ENCODE measurements around the gene ALMS1. TPM values are rescaled to one million over a fixed set of nuclear protein-coding genes. Genes with fewer than 3 reads are reported as not detected.
"Not testable (repeated sequence)": the region's sequence is repeated elsewhere in the genome, so short reads cannot be mapped to it uniquely, and the experiment has no call there.

Gene ALMS1
- total RNA-seq, 1 donor from 2014 or later: 37.3 TPM

DNA sequence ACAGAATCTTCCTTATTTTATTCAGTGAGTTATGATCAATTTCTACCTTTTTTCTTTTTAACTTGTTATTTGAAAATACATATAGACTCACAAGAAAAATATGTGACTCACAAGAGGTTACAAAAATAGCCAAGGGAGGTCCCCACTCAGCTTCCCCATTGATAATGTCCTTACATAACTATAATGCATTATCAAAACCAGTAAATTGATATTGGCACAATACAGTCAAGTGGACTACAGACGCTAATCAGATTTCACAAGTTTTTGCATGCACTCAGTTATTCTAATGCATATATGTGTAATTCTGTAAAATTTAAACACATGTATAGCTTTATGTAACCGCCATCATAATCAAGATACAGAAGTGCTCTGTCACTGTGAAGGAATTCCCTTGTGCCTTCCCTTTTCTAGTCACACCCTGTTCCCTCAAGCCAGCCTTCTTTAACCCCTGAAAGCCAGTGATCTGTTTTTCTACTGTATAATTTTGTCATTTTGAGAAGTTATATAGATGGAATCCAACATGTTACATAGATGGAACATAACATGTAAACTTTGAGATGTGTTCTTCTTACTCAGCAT lies 118.4 kb downstream of the ALMS1 start:
- no peak for DNase-seq

DNA sequence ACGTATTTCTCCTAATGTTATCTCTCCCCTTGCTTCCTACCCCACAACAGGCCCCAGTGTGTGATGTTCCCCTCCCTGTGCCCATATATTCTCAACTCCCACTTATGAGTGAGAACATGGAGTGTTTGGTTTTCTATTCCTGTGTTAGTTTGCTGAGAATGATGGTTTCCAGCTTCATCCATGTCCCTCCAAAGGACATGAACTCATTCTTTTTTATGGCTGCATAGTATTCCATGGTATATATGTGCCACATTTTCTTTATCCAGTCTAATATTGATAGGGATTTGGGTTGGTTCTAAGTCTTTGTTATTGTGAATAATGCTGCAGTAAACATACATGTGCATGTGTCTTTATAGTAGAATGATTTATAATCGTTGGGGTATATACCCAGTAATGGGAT lies 119.2 kb downstream of the ALMS1 start:
- DNase-seq: not testable (repeated sequence)

DNA sequence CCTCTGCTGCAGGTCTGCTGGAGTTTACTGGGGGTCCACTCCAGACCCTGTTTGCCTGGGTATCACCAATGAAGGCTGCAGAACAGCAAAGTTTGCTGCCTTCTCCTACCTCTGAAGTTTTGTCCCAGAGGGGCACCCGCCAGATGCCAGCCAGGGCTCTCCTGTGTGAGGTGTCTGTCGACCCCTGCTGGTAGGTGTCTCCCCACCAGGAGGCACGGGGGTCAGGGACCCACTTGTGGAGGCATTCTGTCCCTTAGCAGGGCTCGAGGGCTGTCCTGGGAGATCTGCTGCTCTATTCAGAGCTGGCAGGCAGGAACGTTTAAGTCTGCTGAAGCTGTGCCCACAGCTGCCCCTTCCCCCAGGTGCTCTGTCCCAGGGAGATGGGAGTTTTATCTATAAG lies 124.8 kb downstream of the ALMS1 start:
- not testable (repeated sequence) for DNase-seq

DNA sequence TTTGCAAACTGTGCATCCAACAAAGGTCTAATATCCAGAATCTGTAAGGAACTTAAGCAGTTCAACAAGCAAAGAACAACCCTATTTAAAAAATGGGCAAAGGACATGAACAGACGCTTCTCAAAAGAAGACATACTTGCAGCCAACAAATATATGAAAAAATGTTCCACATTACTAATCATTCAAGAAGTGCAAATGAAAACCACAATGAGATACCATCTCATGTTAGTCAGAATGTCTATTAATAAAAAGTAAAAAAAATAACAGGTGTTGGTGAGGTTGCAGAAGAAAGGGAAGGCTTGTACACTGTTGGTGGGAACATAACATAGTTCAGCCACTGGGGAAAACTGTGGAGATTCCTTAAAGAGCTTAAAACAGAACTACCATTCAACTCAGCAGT lies 130.4 kb downstream of the ALMS1 start:
- DNase-seq: no peak

DNA sequence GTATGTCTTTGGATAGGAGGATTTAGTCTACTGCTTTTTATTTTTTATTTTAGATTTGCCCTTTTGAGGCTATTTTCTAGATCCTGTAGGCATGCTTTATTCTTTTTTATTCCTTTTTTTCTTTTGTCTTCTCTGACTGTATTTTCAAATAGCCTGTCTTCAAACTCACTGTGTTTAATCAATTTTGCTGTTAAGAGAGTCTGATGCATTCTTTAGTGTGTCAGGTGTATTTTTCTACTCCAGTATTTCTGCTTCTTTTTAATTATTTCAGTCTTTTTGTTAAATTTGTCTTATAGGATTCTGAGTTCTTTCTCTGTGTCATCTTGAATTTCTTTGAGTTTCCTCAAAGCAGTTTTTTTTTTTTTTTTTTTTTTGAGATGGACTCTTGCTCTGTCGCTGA lies 143.1 kb downstream of the ALMS1 start:
- no peak for DNase-seq

DNA sequence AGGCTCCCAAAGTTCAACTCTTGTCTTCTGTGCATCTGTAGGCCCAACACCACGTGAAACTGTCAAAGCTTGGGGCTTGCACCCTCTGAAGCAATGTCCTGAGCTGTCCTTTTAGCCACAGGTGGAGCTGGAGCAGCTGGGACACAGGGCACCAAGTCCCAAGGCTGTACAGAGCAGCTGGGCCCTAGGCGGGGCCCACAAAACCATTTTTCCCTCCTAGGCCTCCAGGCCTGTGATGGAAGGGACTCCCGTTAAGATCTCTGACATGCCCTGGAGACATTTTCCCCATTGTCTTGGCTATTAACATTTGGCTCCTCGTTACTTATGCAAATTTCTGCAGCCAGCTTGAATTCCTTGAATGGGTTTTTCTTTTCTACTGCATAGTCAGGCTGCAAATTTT lies 145.1 kb downstream of the ALMS1 start:
- not testable (repeated sequence) for DNase-seq

DNA sequence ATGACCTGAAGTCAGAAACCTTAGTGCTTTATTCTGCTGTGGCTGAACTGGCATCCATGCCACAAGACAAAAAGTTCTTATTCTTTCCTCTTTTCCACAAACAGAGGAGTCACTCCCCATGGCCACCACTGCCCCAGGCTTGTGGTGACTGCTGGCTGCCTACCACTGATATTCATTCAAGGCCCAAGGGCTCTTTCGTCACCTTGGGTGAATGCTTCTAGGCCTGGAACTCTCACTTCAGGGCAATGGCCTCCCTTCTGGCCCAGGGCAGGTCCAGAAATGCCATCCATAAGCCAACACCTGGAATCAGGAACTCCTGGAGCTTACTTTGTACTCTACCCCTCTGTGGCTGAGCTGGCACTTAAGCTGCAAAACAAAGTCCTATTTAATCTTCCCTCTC lies 146.7 kb downstream of the ALMS1 start:
- no peak for DNase-seq

DNA sequence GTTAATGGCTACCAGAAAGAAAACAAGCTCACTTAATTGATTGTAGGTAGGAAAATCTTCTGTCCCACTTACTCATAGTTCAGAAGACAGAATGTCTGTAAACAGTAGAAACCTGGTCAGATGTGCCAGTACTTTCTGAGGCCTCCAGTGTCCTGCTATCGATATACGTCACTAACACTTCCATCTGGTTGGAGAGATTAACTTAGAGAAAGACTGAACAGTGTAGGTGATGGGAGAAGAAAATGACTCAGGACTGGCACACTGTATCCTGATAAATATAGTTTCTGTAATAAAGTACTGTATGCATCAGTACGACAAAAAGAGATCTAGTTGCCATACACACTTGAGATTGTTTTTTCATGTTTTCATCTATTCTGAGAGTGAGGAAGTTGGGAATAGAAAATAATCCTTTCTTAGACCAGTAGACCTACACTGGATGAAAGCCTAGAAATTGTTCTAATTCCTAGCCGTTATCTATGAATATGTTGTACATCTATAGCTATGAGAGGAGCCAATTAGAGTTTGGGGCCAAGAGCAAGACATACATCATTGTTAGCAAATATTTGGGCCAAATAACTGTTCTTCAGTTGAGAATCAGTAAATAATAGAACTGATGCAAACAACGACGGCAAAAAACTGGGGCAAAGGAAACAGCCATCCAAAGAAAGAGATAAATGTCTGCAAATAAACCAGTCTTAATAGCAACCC lies 150.7 kb downstream of the ALMS1 start:
- no peak for DNase-seq

DNA sequence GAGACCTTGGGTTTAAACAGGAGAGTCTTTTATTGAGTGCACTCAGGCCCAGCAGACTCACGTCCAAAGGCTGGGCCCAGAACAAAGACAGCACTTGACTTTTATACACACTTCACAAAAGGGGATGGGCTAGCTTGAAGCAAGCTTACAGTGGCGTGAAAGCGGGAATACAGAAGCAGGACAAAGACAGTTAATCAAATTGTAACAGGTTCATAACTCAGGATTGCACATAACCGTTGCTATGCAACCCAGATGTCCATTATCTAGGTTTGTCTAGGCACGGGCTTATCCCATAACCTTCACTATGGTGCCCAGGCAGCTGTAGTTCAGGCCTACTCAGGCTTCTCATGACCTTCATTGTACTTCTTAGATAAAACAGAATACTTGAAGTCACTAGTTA lies 175.2 kb downstream of the ALMS1 start:
- not testable (repeated sequence) for DNase-seq

DNA sequence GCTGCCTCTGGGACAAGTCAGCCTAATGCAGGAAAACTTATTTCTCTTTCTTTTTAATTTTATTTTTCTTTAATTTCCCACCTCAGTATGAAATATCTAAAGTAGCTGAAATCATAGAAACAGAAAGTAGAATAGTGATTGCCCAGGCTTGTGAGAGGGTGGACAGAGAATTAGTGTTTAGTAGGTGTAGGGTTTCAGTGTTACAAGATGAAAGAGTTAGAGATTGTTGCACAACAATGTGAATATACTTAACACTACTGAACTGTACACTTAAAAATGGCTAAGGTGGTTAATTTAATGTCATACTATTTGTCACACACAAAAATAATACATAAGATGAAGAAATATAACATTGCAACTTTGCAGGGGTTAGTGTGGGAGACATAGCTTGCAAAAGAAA lies 175.8 kb downstream of the ALMS1 start:
- no peak for DNase-seq

DNA sequence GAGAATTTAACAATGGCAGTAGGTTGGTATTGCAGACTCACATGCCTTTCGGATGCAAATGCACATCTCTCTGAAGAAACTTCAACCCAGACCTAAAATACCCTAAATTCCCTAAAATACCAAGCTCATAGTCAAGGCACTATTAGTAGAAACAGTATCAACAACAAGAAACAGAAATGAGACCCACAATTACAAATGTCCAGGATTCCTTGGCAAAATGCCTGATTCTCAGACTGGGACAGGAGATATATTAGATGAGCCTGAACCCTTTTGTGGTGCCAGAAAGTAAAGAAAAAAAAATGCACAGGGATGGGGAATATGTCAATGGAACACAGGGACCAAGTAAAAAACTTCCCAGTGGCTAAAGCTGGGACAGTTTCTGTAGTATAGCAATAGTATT lies 179.3 kb downstream of the ALMS1 start:
- DNase-seq: no peak

DNA sequence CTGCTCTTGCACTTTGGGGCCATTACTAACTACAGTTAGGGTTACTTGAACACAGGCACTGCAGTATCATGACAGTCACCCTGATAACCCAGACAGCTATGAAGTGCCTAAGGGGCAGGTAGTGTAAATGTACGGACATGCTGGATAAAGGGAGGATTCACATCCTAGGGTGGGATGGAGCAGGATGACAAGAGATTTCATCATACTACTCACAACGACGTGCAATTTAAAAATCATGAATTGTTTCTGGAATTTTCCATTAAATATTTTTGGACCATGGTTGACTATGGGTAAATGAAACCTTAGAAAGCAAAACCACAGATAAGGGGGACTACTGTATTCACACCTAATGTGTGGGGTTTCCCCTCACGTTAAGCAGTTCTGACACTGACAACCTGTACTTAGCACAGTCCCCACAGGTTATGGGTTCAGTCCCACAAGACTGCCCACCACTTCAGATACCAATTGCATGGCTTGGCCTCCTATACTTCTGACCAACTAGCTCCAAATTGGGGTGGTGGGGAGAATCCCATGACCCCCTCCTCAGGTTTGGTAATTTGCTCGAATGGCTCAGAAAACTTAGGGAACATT lies 180.7 kb downstream of the ALMS1 start:
- DNase-seq: no peak

DNA sequence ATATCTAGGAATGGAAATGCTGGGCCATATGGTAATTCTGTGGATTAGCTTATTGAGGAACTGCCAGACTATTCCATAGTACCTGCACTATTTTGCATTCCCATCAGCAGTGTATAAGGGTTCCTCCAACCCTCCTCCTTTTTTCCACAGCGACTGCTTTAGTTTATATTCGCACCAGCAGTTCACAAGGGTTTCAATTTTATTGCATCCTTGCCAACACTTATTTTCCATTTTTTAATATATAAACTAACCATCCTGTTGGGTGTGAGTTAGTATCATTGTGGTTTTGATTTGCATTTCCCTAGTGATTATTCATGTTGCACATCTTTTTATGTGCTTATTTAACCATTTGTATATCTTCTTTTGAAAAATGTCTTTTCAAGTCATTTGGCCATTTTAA lies 189.6 kb downstream of the ALMS1 start:
- no peak for DNase-seq

DNA sequence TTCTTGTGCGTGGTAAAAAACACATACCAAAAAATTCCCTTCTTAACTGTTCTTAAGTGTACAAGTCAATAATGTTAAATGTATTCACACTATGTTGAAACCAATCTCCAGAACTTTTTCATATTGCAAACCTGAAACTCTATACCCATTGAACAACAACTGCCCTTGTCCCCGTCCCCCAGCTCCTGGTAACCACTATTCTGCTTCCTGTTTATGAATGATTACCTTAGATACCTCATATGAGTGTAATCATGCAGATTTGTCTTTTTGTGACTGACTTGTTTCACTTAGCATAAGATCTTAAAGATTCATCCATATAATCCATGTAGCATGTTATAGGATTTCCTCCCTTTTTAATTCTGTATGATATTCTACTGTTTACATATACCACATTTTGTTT lies 196.7 kb downstream of the ALMS1 start:
- DNase-seq: no peak

DNA sequence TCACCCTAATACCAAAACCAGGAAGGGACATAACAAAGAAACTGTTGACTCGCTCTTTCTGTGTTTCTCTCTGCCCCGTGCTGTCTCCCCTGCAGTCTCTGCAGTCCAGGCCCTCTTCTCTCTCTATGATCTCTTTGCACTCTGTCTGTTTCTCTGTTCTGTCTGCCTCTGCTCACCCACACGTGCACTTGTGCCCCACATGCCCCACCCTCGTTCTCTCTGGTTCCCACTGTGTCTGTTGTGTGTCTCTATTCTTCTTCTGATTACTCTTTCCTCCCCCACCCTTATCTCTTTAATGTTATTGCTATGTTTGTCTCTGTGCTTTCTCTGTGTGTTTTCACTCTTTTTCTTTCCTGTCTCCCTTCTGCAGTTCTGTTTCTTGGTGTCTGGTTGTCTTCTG lies 202.5 kb downstream of the ALMS1 start:
- DNase-seq: no peak

DNA sequence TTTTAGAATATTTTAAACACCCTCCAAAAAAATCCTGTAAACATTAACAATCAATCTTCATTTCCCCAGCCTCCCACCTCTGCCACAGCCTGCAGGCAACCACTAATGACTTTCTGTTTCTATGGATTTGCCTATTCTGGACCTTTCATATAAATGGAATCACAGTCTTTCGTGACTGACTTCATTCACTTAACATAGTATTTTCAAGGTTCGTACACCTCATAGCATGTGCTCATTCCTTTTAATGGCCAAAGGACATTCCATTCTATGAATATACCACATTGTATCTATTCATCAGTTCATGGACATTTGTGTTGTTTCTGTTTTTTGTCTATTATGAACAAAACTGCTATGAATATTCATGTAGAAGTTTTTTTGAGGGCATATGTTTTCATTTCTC lies 208.0 kb downstream of the ALMS1 start:
- DNase-seq: no peak

DNA sequence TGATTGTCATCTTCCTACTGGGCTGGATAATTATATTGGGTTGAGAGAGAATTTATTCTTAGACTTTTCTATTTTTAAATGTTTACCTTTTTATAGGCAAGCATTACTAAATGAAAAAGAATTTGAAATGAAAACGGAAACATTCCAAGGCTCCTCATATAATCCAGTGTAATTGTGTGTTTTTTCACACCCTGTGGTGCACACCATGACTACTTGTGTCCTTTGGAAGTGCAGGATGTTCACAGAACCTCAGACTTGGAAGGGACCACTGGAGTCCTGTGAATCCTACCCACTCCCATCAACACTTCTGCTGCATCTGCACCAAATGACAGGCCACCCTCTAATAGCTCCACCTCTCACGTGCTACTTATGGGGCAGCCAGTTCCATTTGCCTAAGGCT lies 208.6 kb downstream of the ALMS1 start:
- DNase-seq: no peak

DNA sequence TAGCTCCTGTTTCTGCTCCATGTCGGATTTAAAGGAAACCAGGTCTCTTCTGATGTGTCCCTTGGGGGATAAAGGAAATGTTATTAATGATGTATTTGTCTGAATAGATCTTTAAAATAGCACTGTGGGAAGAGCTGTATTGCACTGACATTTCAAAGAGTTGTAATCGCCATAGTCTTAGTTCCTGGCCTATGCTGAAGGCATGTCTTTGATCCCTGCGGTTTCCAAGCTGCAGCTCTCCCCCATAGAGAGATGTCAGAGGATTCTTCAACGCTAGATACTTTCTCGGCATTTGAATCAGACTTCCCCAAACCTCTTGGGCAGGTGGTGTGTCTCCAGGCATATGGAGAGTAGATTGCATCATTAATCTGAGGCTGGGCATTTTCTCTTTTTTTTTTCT lies 216.1 kb downstream of the ALMS1 start:
- no peak for DNase-seq

DNA sequence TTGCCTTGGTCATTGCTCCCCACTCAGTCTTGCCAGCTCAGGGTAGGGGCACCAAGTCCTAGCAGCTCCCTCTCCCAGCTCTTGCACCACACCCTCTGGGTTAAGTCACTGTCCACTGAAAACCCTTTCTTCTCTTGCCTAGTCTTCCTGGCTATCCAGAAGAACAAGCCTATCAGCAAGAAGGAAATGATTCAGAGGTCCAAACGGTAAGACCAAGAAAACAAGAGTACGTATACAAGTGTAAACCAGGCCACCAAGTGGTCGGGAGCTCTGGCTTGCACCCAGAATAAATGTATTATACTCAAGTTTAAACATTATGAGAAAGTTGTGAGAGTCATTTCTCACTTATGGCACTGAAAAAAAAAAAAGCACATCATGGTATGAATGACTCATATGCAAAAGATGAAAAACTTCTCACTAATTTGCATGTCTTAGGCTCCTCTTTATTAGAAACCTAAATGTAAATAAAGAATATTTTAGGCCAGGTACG lies 217.5 kb downstream of the ALMS1 start:
- DNase-seq: not testable (repeated sequence)

DNA sequence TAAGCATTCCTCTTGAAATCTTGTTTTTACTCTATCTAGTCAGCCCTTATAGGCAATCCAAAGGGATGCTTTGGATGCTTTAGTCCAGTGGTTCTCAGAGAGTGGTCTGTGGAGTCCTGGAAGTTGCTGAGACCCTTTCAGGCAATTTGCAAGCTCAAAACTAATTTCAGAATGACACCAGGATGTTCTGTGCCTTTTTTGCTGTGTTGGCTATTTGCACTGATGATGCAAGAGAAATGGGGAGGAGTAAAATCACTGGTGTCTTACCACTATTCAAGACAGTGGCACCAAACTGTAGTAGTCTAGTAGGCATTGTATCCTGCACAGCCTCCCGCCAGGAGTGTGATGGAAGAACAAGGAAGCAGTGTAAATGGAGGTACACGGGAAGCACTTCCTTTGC lies 219.0 kb downstream of the ALMS1 start:
- not testable (repeated sequence) for DNase-seq

DNA sequence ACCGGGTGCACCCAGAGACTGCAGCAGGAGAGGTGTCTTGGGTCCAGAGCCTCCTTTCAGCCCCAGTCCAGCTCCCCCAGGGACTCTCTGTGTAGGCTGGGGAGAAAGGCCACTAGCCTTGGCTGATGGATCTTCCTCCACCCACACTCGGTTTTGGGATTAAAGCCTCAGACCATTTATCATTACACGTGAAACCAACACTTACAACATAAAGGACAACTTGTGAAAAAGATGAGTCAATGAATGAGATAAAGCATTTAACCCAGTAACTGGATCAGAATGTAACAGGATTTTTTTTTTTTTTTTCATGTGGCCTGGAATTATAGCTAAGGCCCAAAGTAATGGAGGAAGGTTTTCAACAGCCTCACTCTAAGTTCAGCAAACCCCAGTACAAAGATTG lies 224.5 kb downstream of the ALMS1 start:
- DNase-seq: no peak

DNA sequence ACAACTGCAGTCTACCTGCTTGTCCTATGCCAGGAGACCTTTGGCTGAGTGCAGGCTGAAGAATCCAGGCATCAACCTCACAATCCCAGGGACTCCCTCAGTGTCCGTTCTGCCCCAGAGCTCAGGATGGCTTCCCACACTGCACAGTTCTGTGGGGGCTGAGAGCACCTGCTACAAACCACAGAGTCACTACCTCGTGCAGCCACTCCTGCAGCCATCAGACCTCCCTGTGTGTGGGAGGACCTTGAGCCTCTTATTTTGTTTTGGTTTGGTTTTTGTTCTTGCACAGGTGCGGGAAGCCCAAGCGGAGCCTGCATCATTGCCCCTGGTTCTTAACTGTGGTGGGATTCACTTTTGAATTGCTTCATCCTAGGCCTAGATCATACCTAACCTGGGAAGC lies 225.6 kb downstream of the ALMS1 start:
- DNase-seq: no peak

DNA sequence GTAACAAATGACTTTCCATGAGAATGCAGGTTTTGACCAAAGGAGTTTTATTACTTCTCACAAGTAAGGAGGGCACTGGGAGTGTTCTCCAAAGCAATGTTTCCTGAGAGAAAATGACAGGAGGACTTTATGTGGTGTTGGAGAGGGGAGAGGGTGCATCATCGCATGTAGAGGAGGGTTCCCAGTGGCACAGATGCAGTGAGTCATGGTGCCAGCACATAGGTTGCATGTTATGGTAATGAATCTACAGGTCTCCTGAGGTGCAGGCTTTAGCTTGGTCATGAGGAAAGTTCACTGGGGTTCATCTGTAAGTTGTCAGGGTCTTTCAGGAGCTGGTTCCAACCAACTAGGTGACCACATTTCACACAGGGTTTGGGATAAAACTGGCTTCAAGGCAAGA lies 226.2 kb downstream of the ALMS1 start:
- DNase-seq: no peak

DNA sequence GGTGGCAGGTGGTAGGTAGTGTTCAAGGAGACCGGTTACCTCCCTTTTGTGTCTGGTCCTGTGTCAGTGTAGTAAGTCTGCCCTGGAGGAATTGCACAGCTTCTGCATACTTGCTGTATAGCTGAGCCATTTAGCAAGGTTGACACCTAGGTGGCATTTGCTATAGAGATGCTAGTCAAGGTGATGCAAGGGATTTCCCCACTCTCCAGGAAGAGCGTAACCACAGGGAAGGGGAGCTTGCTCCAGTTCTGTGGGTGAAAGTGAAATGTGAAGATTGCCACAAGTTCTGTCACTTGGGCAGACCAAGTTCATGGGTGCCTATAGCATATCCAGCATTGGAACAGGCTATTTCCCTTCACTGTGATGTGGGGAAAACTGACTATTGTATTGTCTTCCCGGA lies 228.5 kb downstream of the ALMS1 start:
- DNase-seq: no peak
